Sigmoid colon (tissue), 4 donors: Measurements from ENCODE around the gene SLAMF9.

Experiments
- CTCF ChIP-seq, 4 experiments: fragments of 450-650 bp in 3 of 4; fragments of 200-600 bp in 1 of 4; IDR thresholded peaks; one replicate each; pipeline ENCODE4 v1.5.1; 2016 to 2019; ENCODE audit warnings: antibody characterized with exemption in 4 of 4, mild to moderate bottlenecking in 3 of 4, moderate library complexity in 2 of 4
- POLR2AphosphoS5 ChIP-seq, 4 donors: sonication (generic); formaldehyde crosslinking; IDR thresholded peaks; one replicate each; pipeline ENCODE4 v1.6.1; 2017; ENCODE audit warnings: antibody characterized with exemption in 4 of 4

DNA sequence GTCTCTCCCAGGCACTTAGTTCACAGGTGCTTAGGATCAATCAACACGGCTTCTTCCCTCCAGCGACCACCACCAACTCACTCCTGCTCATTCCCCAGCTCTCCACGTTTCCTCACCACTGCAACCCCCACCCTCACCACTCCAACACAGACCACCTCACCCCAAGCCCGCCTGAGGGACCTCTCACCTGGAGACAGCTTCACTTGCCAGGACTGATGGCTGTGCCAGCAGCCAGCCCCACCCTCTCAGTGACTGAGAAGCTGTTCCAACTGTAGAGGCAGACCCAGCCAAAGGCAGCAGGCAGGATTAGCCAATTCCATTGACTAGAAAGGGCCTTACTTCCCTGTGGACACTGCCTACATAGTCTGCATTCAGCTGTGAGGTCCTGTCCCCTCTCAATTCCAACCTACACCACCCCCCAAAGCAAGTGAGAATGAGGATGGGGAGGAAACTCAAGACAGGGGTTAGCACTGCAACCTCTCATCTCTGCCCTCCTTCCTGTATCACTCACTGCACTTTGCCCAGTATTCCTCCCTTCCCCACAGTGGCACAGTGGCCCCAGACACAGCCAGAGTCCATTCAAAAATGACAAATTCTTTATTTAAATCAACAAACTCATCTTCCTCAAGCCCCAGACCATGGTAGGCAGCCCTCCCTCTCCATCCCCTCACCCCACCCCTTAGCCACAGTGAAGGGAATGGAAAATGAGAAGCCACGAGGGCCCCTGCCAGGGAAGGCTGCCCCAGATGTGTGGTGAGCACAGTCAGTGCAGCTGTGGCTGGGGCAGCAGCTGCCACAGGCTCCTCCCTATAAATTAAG lies 36.3 kb downstream of the SLAMF9 start:
- no peak for TF ChIP-seq POLR2AphosphoS5 (IDR thresholded peaks at IDR 0.05)
- TF ChIP-seq CTCF (IDR thresholded peaks at IDR 0.05), result no peak
